Activated CD8-positive, alpha-beta memory T cell treated with anti-CD3 and anti-CD28 coated beads for 4 hours (primary cell): ENCODE data around the gene HS1BP3.

Experiments used
- DNase-seq, 2 donors: peaks; one replicate each; pipeline ENCODE4 v3.0.0-alpha.2; 2020; ENCODE audit warnings: low read depth in 2 of 2

HS1BP3 gene

GRCh38 chr2:20629581-20630171, 21.2 kb downstream of the HS1BP3 start:
- no peak for DNase-seq

GRCh38 chr2:20629181-20629580, 21.7 kb downstream of the HS1BP3 start:
- DNase-seq = no peak

- no peak for DNase-seq
Observed at GRCh38 chr2:20627712-20628380, 23.1 kb downstream of the HS1BP3 start.

DNA sequence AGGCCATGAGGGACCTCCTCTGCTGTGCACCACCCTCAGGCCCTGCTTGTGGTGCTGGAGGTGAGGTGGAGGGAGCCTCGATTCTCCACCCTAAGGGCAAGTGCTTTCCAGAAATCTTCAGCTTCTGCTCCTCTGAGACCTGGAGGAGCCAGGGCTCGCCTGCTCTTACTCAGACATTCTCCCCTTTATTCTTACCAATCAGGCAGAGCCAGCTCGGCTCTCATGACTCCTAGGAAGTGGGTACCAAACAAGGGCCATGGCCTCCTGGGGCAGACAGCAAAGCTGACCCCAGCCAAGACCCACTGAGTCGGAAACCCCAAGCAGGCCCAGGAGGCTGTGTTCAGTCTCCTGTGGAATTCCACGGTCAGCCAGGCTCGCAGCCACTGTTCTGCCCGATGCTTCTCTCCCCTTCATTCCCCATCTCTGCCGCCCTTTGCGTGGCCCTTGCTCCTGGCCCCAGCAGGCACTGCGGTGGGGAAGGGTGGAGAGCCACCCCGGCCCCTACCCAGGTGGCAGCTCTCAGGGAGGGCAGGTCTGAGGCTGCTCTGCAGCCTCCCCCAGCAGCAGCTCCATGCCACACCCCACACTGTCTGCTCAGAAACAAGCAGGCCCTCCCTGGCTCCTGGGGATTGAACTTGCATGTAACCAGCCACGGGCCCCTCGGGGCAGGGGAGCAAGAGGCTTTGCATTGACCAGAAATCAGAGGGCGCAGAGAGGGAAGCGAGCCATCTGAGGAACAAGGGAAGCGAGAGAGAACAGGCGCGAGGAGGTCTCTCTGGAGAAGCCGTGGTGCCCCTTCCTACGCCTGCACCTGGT, 24.0 kb downstream of the HS1BP3 start:
- DNase-seq = no peak

- DNase-seq = no peak
Observed at GRCh38 chr2:20626392-20626697, 24.6 kb downstream of the HS1BP3 start.

- DNase-seq = no peak
Observed at GRCh38 chr2:20625491-20626391, 25.2 kb downstream of the HS1BP3 start.

GRCh38 chr2:20624884-20625485, 25.9 kb downstream of the HS1BP3 start:
- no peak for DNase-seq

GRCh38 chr2:20624156-20624883, 26.6 kb downstream of the HS1BP3 start:
- no peak for DNase-seq

DNA sequence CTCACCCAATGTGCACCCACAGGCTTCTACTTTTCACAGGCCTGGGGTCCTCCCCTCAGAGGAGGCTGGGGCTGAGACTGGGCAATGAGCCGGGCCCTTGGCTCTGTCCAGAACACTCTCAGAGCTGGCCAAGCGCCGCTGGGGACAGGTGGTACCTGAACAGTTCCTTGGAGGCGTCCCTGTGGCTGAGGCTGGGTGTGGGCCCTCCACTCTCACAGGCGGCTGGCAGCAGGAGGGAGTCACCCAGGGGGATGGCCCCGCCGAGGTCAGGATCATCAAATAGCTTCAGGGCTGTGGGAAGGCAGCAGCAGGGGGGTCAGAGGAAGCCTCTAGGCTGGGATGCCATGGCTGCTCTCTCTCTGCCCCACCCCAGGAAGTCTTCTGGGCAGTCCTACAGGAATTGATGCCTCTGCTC, 27.1 kb downstream of the HS1BP3 start:
- no peak for DNase-seq

GRCh38 chr2:20623241-20623640, 27.7 kb downstream of the HS1BP3 start:
- DNase-seq = no peak

DNA sequence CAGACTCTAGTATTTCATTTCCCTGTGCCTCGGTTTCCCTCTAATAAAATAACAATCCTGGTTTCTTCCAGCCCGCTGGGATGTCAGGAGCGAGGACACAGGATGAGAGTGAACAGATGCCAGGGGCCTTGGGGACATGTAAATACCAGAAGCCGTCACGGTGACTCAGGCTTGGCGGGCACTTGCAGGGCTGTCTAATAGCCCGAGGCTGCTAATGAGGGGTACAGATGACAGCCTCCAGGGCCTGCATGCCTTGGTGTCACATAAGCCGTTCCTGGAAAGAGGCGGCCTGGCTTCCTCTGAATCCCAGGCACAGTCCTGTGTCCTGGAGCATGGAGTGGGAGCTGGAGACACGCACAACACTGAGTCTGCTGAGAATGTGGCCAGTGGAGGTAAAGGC, 28.2 kb downstream of the HS1BP3 start:
- DNase-seq = no peak

DNA sequence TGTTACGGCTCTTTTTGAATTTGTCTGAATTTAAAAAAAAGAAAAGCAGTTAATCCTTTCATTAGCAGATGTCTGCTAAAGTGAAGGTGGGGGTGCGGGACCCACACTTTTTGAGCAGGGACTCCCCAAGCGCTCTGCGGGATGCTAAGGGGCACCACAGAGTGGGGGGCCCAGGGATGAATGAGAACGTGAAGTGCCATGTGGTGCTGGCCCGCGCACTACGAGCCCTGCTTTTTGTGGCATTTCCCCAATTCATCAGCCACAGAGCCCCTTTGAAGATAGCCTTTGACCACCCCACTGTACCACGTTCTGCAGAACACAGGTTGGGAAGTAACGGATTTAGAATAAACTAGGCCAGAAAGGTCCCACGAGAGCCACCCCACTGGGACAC, 28.6 kb downstream of the HS1BP3 start:
- no peak for DNase-seq

GRCh38 chr2:20621366-20622295, 29.3 kb downstream of the HS1BP3 start:
- DNase-seq = no peak

- DNase-seq = no peak
Observed at GRCh38 chr2:20620696-20621365, 30.1 kb downstream of the HS1BP3 start.

DNA sequence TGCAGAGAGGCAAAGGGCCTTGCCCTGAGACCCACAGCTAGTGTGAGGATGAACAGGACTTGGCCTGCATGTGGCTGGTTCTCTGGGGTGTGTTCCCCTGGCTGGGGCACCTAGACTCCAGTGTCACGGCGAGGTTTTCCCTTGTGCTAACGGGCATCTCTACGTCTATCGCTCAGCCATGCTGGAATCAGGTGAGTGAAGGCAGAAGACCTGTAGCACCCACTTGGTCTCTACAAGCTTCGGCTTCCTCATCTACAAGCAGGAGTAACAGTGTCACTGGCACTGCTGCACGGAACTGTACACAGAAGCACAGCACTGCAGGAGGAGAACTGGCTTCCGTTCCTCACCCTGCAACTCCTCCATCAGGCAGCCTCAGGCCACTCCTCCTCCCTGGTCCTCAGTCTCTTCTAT, 30.6 kb downstream of the HS1BP3 start:
- no peak for DNase-seq

GRCh38 chr2:20619624-20620024, 31.3 kb downstream of the HS1BP3 start:
- no peak for DNase-seq

DNA sequence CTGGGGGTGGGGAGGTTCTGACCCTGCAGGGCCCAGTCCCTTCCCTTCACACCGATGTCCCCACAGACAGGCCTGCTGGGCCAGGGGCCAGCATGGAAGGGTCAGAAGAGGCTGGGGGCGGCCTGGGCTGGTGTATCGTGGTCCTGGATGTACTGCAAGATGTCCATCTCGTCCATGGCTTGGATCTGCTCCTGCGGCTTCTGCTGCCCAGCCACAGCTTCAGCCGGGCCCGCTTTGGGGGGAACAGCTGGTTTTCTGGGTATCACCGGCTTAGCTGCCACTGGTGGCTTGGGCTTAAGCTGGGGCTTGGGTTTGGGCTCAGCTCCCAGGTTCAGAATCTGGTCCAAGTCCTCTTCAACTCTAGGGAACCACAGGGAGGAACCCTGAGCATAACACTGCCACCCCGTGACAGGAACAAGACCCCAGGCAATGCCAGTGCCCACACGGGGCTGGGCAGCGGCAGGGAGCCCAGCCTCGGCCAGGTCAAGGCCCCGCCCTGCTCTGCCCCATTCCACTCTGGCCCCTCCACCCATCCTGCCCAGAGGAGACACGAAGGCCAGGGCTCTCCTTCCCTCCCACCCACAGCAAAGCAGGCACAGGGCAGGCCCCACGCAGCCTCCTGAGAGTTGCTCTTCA, 31.9 kb downstream of the HS1BP3 start:
- DNase-seq = no peak

- no peak for DNase-seq
Observed at GRCh38 chr2:20618468-20618885, 32.4 kb downstream of the HS1BP3 start.
